Subcutaneous abdominal adipose tissue (tissue), 5 donors: Measurements from ENCODE around the gene PLEKHH2.

Experiments used
- H3K27ac ChIP-seq: one replicate; pipeline ENCODE4 v1.7.0; 2013; ENCODE audit warnings: low read depth, mild to moderate bottlenecking, inconsistent platforms, low read length, moderate library complexity
- H3K27me3 ChIP-seq, 5 donors: one replicate each; pipeline ENCODE4 v1.7.0; 2013; ENCODE audit warnings: low read length in 5 of 5, inconsistent platforms in 1 of 5; ENCODE audit not compliant: control insufficient read depth in 5 of 5, insufficient read depth in 4 of 5
- H3K36me3 ChIP-seq, 5 donors: one replicate each; pipeline ENCODE4 v1.7.0; 2013; ENCODE audit warnings: low read length in 5 of 5; ENCODE audit not compliant: control insufficient read depth in 5 of 5, insufficient read depth in 5 of 5
- H3K4me1 ChIP-seq, 5 donors: one replicate each; pipeline ENCODE4 v1.7.0; 2013; ENCODE audit warnings: low read length in 5 of 5, mild to moderate bottlenecking in 3 of 5, moderate library complexity in 1 of 5; ENCODE audit not compliant: control insufficient read depth in 5 of 5, insufficient read depth in 5 of 5
- H3K4me3 ChIP-seq, 5 donors: one replicate each; pipeline ENCODE4 v1.7.0; 2013; ENCODE audit warnings: low read length in 5 of 5, low read depth in 1 of 5
- H3K9ac ChIP-seq, 5 donors: one replicate each; pipeline ENCODE4 v1.7.0; 2013; ENCODE audit warnings: low read length in 5 of 5, mild to moderate bottlenecking in 4 of 5, moderate library complexity in 3 of 5
- H3K9me3 ChIP-seq, 5 donors: one replicate each; pipeline ENCODE4 v1.7.0; 2013; ENCODE audit warnings: low read length in 5 of 5; ENCODE audit not compliant: control insufficient read depth in 5 of 5
- donor health status: healthy.
- donor health status: healthy.
- donor health status: healthy.
- donor health status: healthy.
- donor health status: healthy.

Gene PLEKHH2

GRCh38 chr2:43814711-43815110, 177.7 kb downstream of the PLEKHH2 start:
- Histone ChIP-seq H3K36me3 (peaks cover 0 to 10% (median 2%) of the 10 kb centered on the region in 5 donors), H3K9ac (no peak overlapping the region), H3K27me3 (no peaks in the 10 kb centered on the region), H3K9me3 (no peaks in the 10 kb centered on the region), H3K27ac (no peak overlapping the region), H3K4me1 (peaks cover 0 to 5% (median 4%) of the 10 kb centered on the region in 5 donors), H3K4me3 (no peak overlapping the region)
